Type B pancreatic cell (in vitro differentiated cells): Measurements from ENCODE around the gene GRXCR2. TPM values are rescaled to one million over a fixed set of nuclear protein-coding genes. Genes with fewer than 3 reads are reported as not detected.
"Not testable (repeated sequence)": the region's sequence is repeated elsewhere in the genome, so short reads cannot be mapped to it uniquely, and the experiment has no call there.

Source experiments
- DNase-seq: peaks from one replicate; pipeline ENCODE4 v3.0.0; 2021; ENCODE audit warnings: mixed read lengths; ENCODE audit not compliant: unreplicated experiment; ENCODE audit errors: extremely low spot score
- H3K27ac Mint-ChIP-seq: 2 replicates; pipeline ENCODE4 v1.8.0; 2021; ENCODE audit warnings: mild to moderate bottlenecking, mixed read lengths
- H3K27me3 Mint-ChIP-seq: 2 replicates; pipeline ENCODE4 v1.8.0; 2021; ENCODE audit warnings: mixed read lengths
- H3K36me3 Mint-ChIP-seq: 2 replicates; pipeline ENCODE4 v1.8.0; 2021; ENCODE audit warnings: mixed read lengths
- H3K4me1 Mint-ChIP-seq: one replicate; pipeline ENCODE4 v1.8.0; 2021; ENCODE audit warnings: mixed read lengths; ENCODE audit not compliant: unreplicated experiment
- H3K4me3 Mint-ChIP-seq: 2 replicates; pipeline ENCODE4 v1.8.0; 2021; ENCODE audit warnings: mild to moderate bottlenecking, mixed read lengths
- H3K9me3 Mint-ChIP-seq: 2 replicates; pipeline ENCODE4 v1.8.0; 2021; ENCODE audit warnings: mixed read lengths
- CTCF ChIP-seq: fragments of 200-600 bp; sonication (generic); conservative IDR thresholded peaks from 2 replicates; pipeline ENCODE4 v1.5.0; 2021; ENCODE audit warnings: antibody characterized with exemption, mild to moderate bottlenecking
- total RNA-seq: library from RNA; stranded (reverse); gene quantifications from 2 replicates; pipeline ENCODE4 v1.2.1, GENCODE V29; 2021; ENCODE audit warnings: low replicate concordance

GRXCR2 gene
- total RNA-seq, 1 donor from 2014 or later, result not detected

DNA sequence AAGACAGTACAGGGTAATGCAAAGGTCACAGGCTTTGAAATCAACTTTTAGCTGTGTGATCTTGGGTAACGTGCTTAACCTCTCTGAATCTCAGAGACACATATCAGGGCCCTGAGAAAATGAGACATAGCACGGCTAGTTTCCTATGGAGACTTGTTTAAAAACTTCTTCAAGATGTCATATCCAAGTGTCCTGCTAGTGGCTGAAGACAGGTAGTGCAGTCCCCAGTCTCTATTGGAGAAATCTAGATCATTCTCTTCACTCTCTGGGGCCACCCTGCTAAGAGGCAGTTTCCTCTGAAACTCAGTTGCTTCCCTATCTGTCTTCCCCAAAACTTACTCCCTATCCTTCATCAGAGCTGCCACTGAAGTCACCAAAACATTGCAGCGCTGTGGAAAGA, 30.3 kb upstream of the GRXCR2 start:
- Mint-ChIP-seq H3K27me3 (peaks cover 6% of the 10 kb centered on the region), H3K9me3 (peaks cover 8% of the 10 kb centered on the region), H3K4me3 (no peak overlapping the region), H3K4me1 (no peaks in the 10 kb centered on the region), H3K36me3 (no peaks in the 10 kb centered on the region), H3K27ac (no peak overlapping the region)
- TF ChIP-seq CTCF, result peak; percentile 57
- DNase-seq, result no peak

DNA sequence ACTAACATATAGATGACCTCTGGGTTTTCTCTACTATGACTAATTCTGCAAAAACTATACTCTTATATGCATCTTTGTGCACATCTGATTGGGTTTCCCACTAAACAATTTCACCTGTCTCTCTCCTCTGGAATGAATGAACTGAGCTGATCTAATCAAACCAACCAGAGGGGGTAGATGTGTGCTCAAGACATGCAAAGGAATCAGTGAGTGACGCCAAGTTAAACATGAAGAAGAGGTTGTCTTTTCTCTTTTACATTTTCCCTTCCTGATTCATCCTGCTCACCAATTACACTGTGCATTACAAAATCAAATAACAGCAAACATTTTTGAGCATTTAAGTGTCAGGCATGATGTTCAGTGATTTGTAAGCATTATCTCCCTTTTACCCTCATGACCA, 29.6 kb upstream of the GRXCR2 start:
- Mint-ChIP-seq H3K4me1 (no peaks in the 10 kb centered on the region), H3K4me3 (no peak overlapping the region), H3K36me3 (no peaks in the 10 kb centered on the region), H3K9me3 (peaks cover 8% of the 10 kb centered on the region), H3K27me3 (peaks cover 6% of the 10 kb centered on the region), H3K27ac (no peak overlapping the region)
- no peak for DNase-seq
- TF ChIP-seq CTCF, result no peak

- H3K36me3 Mint-ChIP-seq, result no peaks in the 10 kb centered on the region
- H3K4me3 Mint-ChIP-seq, result no peak overlapping the region
- no peaks in the 10 kb centered on the region for H3K4me1 Mint-ChIP-seq
- no peak overlapping the region for H3K27ac Mint-ChIP-seq
- DNase-seq, result no peak
- peaks cover 3% of the 10 kb centered on the region for H3K27me3 Mint-ChIP-seq
- H3K9me3 Mint-ChIP-seq, result peaks cover 8% of the 10 kb centered on the region
- no peak for TF ChIP-seq CTCF
Measured at GRCh38 chr5:145898171-145898570, 25.4 kb upstream of the GRXCR2 start.

GRCh38 chr5:145891378-145891777, 18.6 kb upstream of the GRXCR2 start:
- H3K4me3 Mint-ChIP-seq, H3K27me3 Mint-ChIP-seq, H3K36me3 Mint-ChIP-seq, H3K9me3 Mint-ChIP-seq, H3K4me1 Mint-ChIP-seq, DNase-seq, H3K27ac Mint-ChIP-seq: not testable (repeated sequence)

GRCh38 chr5:145889611-145890010, 16.8 kb upstream of the GRXCR2 start:
- no peaks in the 10 kb centered on the region for H3K4me1 Mint-ChIP-seq
- no peak for TF ChIP-seq CTCF
- H3K9me3 Mint-ChIP-seq, result peaks cover 6% of the 10 kb centered on the region
- no peaks in the 10 kb centered on the region for H3K36me3 Mint-ChIP-seq
- DNase-seq, result no peak
- no peak overlapping the region for H3K4me3 Mint-ChIP-seq
- no peak overlapping the region for H3K27ac Mint-ChIP-seq
- peaks cover 3% of the 10 kb centered on the region for H3K27me3 Mint-ChIP-seq

GRCh38 chr5:145887976-145888574, 15.3 kb upstream of the GRXCR2 start:
- no peak for DNase-seq

More at GRCh38 chr5:145887976-145888574, 15.3 kb upstream of the GRXCR2 start:
- no peaks in the 10 kb centered on the region for H3K36me3 Mint-ChIP-seq
- peak; percentile 80 for TF ChIP-seq CTCF
- H3K4me3 Mint-ChIP-seq, result no peak overlapping the region
- peaks cover 6% of the 10 kb centered on the region for H3K9me3 Mint-ChIP-seq
- H3K4me1 Mint-ChIP-seq, result no peaks in the 10 kb centered on the region
- no peaks in the 10 kb centered on the region for H3K27me3 Mint-ChIP-seq
- no peak overlapping the region for H3K27ac Mint-ChIP-seq
